SK-N-SH (cell line): ENCODE data around the gene GATAD2B.
A peak's percentile ranks its signal among the peaks of the same experiment; 100 is the strongest.

ENCODE experiments used
- CHD2 ChIP-seq: fragments of 150-350 bp; IDR thresholded peaks from 2 replicates; pipeline ENCODE4 v1.6.1; 2018; ENCODE audit warnings: low read length; ENCODE audit not compliant: partially characterized antibody
- FOSL2 ChIP-seq: IDR thresholded peaks from 2 replicates; pipeline ENCODE4 v1.4.0; 2012; ENCODE audit warnings: low read depth, mild to moderate bottlenecking, moderate library complexity, borderline replicate concordance
- GABPA ChIP-seq: IDR thresholded peaks from 2 replicates; pipeline ENCODE4 v1.4.0; 2012; ENCODE audit warnings: low read depth, mild to moderate bottlenecking
- GATA2 ChIP-seq: sonication (generic); formaldehyde crosslinking; IDR thresholded peaks from 2 replicates; pipeline ENCODE4 v1.5.0; 2020; ENCODE audit warnings: mild to moderate bottlenecking, missing genetic modification reagents
- POLR2AphosphoS5 ChIP-seq: IDR thresholded peaks from 2 replicates; pipeline ENCODE4 v1.6.1; 2012; ENCODE audit warnings: low read depth, low read length
- RAD21 ChIP-seq: IDR thresholded peaks from 2 replicates; pipeline ENCODE4 v1.6.1; 2012; ENCODE audit warnings: mild to moderate bottlenecking, low read length
- RFX5 ChIP-seq: IDR thresholded peaks from 2 replicates; pipeline ENCODE4 v1.6.1; 2012; ENCODE audit warnings: mild to moderate bottlenecking, improper control_type of control experiment, low read length
- RXRA ChIP-seq: IDR thresholded peaks from 2 replicates; pipeline ENCODE4 v1.4.0; 2012; ENCODE audit warnings: low read depth, mild to moderate bottlenecking, borderline replicate concordance
- SIN3A ChIP-seq: IDR thresholded peaks from 2 replicates; pipeline ENCODE4 v1.6.1; 2012; ENCODE audit warnings: low read depth, mild to moderate bottlenecking, low read length, moderate library complexity, borderline replicate concordance
- TAF1 ChIP-seq: IDR thresholded peaks from 2 replicates; pipeline ENCODE4 v1.6.1; 2012; ENCODE audit warnings: low read depth, mild to moderate bottlenecking, low read length, moderate library complexity, borderline replicate concordance
- TEAD4 ChIP-seq: IDR thresholded peaks from 2 replicates; pipeline ENCODE4 v1.4.0; 2012; ENCODE audit warnings: mild to moderate bottlenecking, borderline replicate concordance; ENCODE audit not compliant: insufficient read depth
- YY1 ChIP-seq: IDR thresholded peaks from 2 replicates; pipeline ENCODE4 v1.4.0; 2012; ENCODE audit warnings: low read depth, mild to moderate bottlenecking
- TF ChIP-seq, protein P1 (sequence below): fragments of 200-600 bp; sonication (generic); IDR thresholded peaks from 2 replicates; pipeline ENCODE4 v1.6.1; 2017; ENCODE audit warnings: antibody characterized with exemption, mild to moderate bottlenecking, moderate library complexity
- TF ChIP-seq, protein P2 (sequence below): IDR thresholded peaks from 2 replicates; pipeline ENCODE4 v1.4.0; 2012; ENCODE audit warnings: low read depth

DNA sequence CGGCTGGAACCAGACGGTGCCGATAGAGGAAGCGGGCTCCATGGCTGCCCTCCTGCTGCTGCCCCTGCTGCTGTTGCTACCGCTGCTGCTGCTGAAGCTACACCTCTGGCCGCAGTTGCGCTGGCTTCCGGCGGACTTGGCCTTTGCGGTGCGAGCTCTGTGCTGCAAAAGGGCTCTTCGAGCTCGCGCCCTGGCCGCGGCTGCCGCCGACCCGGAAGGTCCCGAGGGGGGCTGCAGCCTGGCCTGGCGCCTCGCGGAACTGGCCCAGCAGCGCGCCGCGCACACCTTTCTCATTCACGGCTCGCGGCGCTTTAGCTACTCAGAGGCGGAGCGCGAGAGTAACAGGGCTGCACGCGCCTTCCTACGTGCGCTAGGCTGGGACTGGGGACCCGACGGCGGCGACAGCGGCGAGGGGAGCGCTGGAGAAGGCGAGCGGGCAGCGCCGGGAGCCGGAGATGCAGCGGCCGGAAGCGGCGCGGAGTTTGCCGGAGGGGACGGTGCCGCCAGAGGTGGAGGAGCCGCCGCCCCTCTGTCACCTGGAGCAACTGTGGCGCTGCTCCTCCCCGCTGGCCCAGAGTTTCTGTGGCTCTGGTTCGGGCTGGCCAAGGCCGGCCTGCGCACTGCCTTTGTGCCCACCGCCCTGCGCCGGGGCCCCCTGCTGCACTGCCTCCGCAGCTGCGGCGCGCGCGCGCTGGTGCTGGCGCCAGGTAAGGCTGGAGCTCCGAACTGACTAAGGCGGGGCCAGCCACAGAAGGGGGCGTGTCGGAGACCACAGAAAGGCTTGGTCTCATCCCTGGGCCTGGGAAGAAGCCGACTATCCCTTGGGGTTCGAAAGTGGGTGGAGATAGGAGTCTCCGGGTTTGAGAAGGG, 147.1 kb downstream of the GATAD2B start:
- TF ChIP-seq SIN3A (no peak; the same call in 1 of the 2 replicates), POLR2AphosphoS5 (no peak; the same call in 1 of the 2 replicates), TAF1 (no peak), FOSL2 (no peak), GABPA (peak; percentile 21; the same call in 1 of the 2 replicates), YY1 (no peak), RFX5 (no peak), RXRA (no peak), CHD2 (no peak), GATA2 (CRISPR knock-in tag) (no peak), TEAD4 (no peak), RAD21 (no peak)
- TF ChIP-seq, protein P1, sequence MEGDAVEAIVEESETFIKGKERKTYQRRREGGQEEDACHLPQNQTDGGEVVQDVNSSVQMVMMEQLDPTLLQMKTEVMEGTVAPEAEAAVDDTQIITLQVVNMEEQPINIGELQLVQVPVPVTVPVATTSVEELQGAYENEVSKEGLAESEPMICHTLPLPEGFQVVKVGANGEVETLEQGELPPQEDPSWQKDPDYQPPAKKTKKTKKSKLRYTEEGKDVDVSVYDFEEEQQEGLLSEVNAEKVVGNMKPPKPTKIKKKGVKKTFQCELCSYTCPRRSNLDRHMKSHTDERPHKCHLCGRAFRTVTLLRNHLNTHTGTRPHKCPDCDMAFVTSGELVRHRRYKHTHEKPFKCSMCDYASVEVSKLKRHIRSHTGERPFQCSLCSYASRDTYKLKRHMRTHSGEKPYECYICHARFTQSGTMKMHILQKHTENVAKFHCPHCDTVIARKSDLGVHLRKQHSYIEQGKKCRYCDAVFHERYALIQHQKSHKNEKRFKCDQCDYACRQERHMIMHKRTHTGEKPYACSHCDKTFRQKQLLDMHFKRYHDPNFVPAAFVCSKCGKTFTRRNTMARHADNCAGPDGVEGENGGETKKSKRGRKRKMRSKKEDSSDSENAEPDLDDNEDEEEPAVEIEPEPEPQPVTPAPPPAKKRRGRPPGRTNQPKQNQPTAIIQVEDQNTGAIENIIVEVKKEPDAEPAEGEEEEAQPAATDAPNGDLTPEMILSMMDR, result 0 out of 2 replicates have a peak, but pooled peaks have one; percentile 7
- TF ChIP-seq, protein P2, sequence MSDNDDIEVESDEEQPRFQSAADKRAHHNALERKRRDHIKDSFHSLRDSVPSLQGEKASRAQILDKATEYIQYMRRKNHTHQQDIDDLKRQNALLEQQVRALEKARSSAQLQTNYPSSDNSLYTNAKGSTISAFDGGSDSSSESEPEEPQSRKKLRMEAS, result peak; percentile 46; the same call in 1 of the 2 replicates
